HEK293 (cell line): ENCODE measurements around the gene ACOT9.

Experiments used
- GLIS2 ChIP-seq: fragments of 450-650 bp; formaldehyde crosslinking; IDR thresholded peaks from 2 replicates; pipeline ENCODE4 v1.5.1; 2016; ENCODE audit warnings: missing biosample characterization, missing genetic modification characterization
- HOXA7 ChIP-seq: sonication (generic); formaldehyde crosslinking; IDR thresholded peaks from 2 replicates; pipeline ENCODE4 v1.8.1; 2022; ENCODE audit warnings: missing genetic modification reagents, borderline replicate concordance
- MYNN ChIP-seq: fragments of 450-650 bp; formaldehyde crosslinking; IDR thresholded peaks from 2 replicates; pipeline ENCODE4 v1.5.1; 2016; ENCODE audit warnings: missing biosample characterization, missing genetic modification characterization, borderline replicate concordance
- OVOL3 ChIP-seq: fragments of 450-650 bp; formaldehyde crosslinking; IDR thresholded peaks from 2 replicates; pipeline ENCODE4 v1.5.1; 2016; ENCODE audit warnings: missing biosample characterization, missing genetic modification characterization
- PBX3 ChIP-seq: sonication (generic); formaldehyde crosslinking; IDR thresholded peaks from 2 replicates; pipeline ENCODE4 v1.8.1; 2022; ENCODE audit warnings: mild to moderate bottlenecking, moderate library complexity, missing genetic modification reagents
- PRDM4 ChIP-seq: fragments of 450-650 bp; formaldehyde crosslinking; IDR thresholded peaks from 2 replicates; pipeline ENCODE4 v1.5.1; 2017; ENCODE audit warnings: missing biosample characterization, missing genetic modification characterization
- PRDM6 ChIP-seq: fragments of 450-650 bp; formaldehyde crosslinking; IDR thresholded peaks from 2 replicates; pipeline ENCODE4 v1.5.1; 2017; ENCODE audit warnings: missing biosample characterization, missing genetic modification characterization
- TRIM28 ChIP-seq: IDR thresholded peaks from 2 replicates; pipeline ENCODE4 v1.6.1; 2011; ENCODE audit warnings: low read length, control low read depth, borderline replicate concordance
- ZBTB20 ChIP-seq: fragments of 450-650 bp; formaldehyde crosslinking; IDR thresholded peaks from 2 replicates; pipeline ENCODE4 v1.5.1; 2016; ENCODE audit warnings: missing biosample characterization, missing genetic modification characterization
- ZBTB6 ChIP-seq: fragments of 450-650 bp; formaldehyde crosslinking; IDR thresholded peaks from 2 replicates; pipeline ENCODE4 v1.5.1; 2017; ENCODE audit warnings: missing biosample characterization, missing genetic modification characterization
- ZNF138 ChIP-seq: fragments of 450-650 bp; formaldehyde crosslinking; IDR thresholded peaks from 2 replicates; pipeline ENCODE4 v1.5.1; 2016; ENCODE audit warnings: missing biosample characterization, missing genetic modification characterization, borderline replicate concordance
- ZNF157 ChIP-seq: fragments of 450-650 bp; formaldehyde crosslinking; IDR thresholded peaks from 2 replicates; pipeline ENCODE4 v1.5.1; 2016; ENCODE audit warnings: missing biosample characterization, missing genetic modification characterization
- ZNF184 ChIP-seq: fragments of 450-650 bp; IDR thresholded peaks from 2 replicates; pipeline ENCODE4 v1.5.1; 2018; ENCODE audit warnings: missing biosample characterization, mild to moderate bottlenecking, missing genetic modification characterization
- ZNF24 ChIP-seq: fragments of 450-650 bp; formaldehyde crosslinking; IDR thresholded peaks from 2 replicates; pipeline ENCODE4 v1.5.1; 2016; ENCODE audit warnings: missing biosample characterization, missing genetic modification characterization
- ZNF302 ChIP-seq: fragments of 450-650 bp; formaldehyde crosslinking; IDR thresholded peaks from 2 replicates; pipeline ENCODE4 v1.5.1; 2016; ENCODE audit warnings: missing biosample characterization, missing genetic modification characterization, low read depth
- ZNF362 ChIP-seq: fragments of 450-650 bp; formaldehyde crosslinking; IDR thresholded peaks from 2 replicates; pipeline ENCODE4 v1.5.1; 2016; ENCODE audit warnings: missing biosample characterization, missing genetic modification characterization
- ZNF37A ChIP-seq: fragments of 450-650 bp; IDR thresholded peaks from 2 replicates; pipeline ENCODE4 v1.5.1; 2018; ENCODE audit warnings: missing biosample characterization, missing genetic modification characterization
- ZNF404 ChIP-seq: fragments of 450-650 bp; formaldehyde crosslinking; IDR thresholded peaks from 2 replicates; pipeline ENCODE4 v1.5.1; 2017; ENCODE audit warnings: missing biosample characterization, missing genetic modification characterization
- ZNF48 ChIP-seq: fragments of 450-650 bp; formaldehyde crosslinking; IDR thresholded peaks from 2 replicates; pipeline ENCODE4 v1.5.1; 2016; ENCODE audit warnings: missing biosample characterization, missing genetic modification characterization
- ZNF513 ChIP-seq: fragments of 450-650 bp; IDR thresholded peaks from 2 replicates; pipeline ENCODE4 v1.5.1; 2018; ENCODE audit warnings: missing biosample characterization, missing genetic modification characterization
- ZNF549 ChIP-seq: fragments of 450-650 bp; IDR thresholded peaks from 2 replicates; pipeline ENCODE4 v1.5.1; 2018; ENCODE audit warnings: missing biosample characterization, missing genetic modification characterization, mild to moderate bottlenecking, inconsistent platforms, moderate library complexity
- ZNF560 ChIP-seq: fragments of 450-650 bp; formaldehyde crosslinking; IDR thresholded peaks from 2 replicates; pipeline ENCODE4 v1.5.1; 2017; ENCODE audit warnings: missing biosample characterization, missing genetic modification characterization, borderline replicate concordance
- ZNF585B ChIP-seq: fragments of 450-650 bp; formaldehyde crosslinking; IDR thresholded peaks from 2 replicates; pipeline ENCODE4 v1.5.1; 2016; ENCODE audit warnings: missing biosample characterization, missing genetic modification characterization
- ZNF629 ChIP-seq: fragments of 450-650 bp; formaldehyde crosslinking; IDR thresholded peaks from 2 replicates; pipeline ENCODE4 v1.5.1; 2017; ENCODE audit warnings: missing biosample characterization, missing genetic modification characterization
- ZNF707 ChIP-seq: fragments of 450-650 bp; formaldehyde crosslinking; IDR thresholded peaks from 2 replicates; pipeline ENCODE4 v1.5.1; 2016; ENCODE audit warnings: missing biosample characterization, missing genetic modification characterization
- ZNF777 ChIP-seq: fragments of 450-650 bp; formaldehyde crosslinking; IDR thresholded peaks from 2 replicates; pipeline ENCODE4 v1.5.1; 2017; ENCODE audit warnings: missing biosample characterization, missing genetic modification characterization, borderline replicate concordance
- ZXDB ChIP-seq: fragments of 450-650 bp; formaldehyde crosslinking; IDR thresholded peaks from 2 replicates; pipeline ENCODE4 v1.5.1; 2016; ENCODE audit warnings: missing biosample characterization, missing genetic modification characterization
- TF ChIP-seq, protein P1 (sequence below): fragments of 450-650 bp; formaldehyde crosslinking; IDR thresholded peaks from 2 replicates; pipeline ENCODE4 v1.5.1; 2016; ENCODE audit warnings: missing biosample characterization, missing genetic modification characterization, borderline replicate concordance

Gene ACOT9

DNA sequence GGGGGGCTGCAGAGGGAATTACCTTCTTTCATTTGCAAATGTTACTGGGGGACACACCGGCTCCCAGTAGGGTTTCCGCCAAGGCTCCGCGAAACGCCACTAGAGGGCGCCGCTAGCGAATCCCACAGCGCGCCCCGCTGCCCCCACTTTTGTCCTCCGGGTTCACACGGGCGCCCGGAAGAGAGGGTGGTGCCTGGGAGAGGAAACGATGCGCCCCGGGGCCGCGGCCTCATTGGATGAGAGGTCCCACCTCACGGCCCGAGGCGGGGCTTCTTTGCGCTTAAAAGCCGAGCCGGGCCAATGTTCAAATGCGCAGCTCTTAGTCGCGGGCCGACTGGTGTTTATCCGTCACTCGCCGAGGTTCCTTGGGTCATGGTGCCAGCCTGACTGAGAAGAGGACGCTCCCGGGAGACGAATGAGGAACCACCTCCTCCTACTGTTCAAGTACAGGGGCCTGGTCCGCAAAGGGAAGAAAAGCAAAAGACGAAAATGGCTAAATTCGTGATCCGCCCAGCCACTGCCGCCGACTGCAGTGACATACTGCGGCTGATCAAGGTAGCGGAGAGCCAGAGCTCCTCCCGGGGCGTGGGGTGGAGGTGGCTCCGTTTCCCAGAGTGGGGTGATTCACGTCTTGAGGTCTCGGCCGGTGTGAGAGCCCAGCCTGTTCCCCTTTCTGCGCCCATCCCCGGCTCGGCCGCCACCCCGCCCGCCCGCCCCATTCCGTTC is 40.0 kb upstream of the ACOT9 start, which contains the start of gene SAT1 (continued):
- TF ChIP-seq ZNF585B (tag by site-specific recombination) = no peak
- TF ChIP-seq, protein P1, sequence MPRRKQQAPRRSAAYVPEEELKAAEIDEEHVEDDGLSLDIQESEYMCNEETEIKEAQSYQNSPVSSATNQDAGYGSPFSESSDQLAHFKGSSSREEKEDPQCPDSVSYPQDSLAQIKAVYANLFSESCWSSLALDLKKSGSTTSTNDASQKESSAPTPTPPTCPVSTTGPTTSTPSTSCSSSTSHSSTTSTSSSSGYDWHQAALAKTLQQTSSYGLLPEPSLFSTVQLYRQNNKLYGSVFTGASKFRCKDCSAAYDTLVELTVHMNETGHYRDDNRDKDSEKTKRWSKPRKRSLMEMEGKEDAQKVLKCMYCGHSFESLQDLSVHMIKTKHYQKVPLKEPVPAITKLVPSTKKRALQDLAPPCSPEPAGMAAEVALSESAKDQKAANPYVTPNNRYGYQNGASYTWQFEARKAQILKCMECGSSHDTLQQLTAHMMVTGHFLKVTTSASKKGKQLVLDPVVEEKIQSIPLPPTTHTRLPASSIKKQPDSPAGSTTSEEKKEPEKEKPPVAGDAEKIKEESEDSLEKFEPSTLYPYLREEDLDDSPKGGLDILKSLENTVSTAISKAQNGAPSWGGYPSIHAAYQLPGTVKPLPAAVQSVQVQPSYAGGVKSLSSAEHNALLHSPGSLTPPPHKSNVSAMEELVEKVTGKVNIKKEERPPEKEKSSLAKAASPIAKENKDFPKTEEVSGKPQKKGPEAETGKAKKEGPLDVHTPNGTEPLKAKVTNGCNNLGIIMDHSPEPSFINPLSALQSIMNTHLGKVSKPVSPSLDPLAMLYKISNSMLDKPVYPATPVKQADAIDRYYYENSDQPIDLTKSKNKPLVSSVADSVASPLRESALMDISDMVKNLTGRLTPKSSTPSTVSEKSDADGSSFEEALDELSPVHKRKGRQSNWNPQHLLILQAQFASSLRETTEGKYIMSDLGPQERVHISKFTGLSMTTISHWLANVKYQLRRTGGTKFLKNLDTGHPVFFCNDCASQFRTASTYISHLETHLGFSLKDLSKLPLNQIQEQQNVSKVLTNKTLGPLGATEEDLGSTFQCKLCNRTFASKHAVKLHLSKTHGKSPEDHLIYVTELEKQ = no peak
- TF ChIP-seq ZNF404 (tag by site-specific recombination) = no peak
- no peak for TF ChIP-seq ZBTB6 (tag by site-specific recombination)
- peak; percentile 40; the same call in 1 of the 2 replicates for TF ChIP-seq PRDM4 (tag by site-specific recombination)
- no peak for TF ChIP-seq ZNF707 (tag by site-specific recombination)
- TF ChIP-seq ZNF37A (tag by site-specific recombination) = no peak
- no peak for TF ChIP-seq ZNF184 (tag by site-specific recombination)
- TF ChIP-seq ZNF513 = no peak
- TF ChIP-seq ZNF302 (tag by site-specific recombination) = no peak
- no peak for TF ChIP-seq ZNF48 (tag by site-specific recombination)
- peak; percentile 70 for TF ChIP-seq ZXDB
- no peak for TF ChIP-seq TRIM28
- TF ChIP-seq ZNF138 (tag by site-specific recombination) = no peak
- no peak; the same call in 1 of the 2 replicates for TF ChIP-seq ZNF24 (tag by site-specific recombination)
- no peak for TF ChIP-seq ZNF549
- TF ChIP-seq PBX3 (CRISPR knock-in tag) = peak; percentile 69; the same call in 1 of the 2 replicates
- peak; percentile 50; the same call in 1 of the 2 replicates for TF ChIP-seq GLIS2 (tag by site-specific recombination)
- TF ChIP-seq HOXA7 (CRISPR knock-in tag) = no peak
- no peak for TF ChIP-seq ZNF777 (tag by site-specific recombination)
- TF ChIP-seq MYNN (tag by site-specific recombination) = no peak
- TF ChIP-seq ZNF362 (tag by site-specific recombination) = no peak
- no peak for TF ChIP-seq OVOL3 (tag by site-specific recombination)
- peak; percentile 67 for TF ChIP-seq ZNF629 (tag by site-specific recombination)
- peak; percentile 34; the same call in 1 of the 2 replicates for TF ChIP-seq ZBTB20 (tag by site-specific recombination)
- TF ChIP-seq ZNF560 (tag by site-specific recombination) = no peak
- no peak for TF ChIP-seq PRDM6 (tag by site-specific recombination)
- TF ChIP-seq ZNF157 (tag by site-specific recombination) = no peak
